NT2/D1 (cell line): ENCODE data around the gene LIMK1.
A peak's percentile ranks its signal among the peaks of the same experiment; 100 is the strongest.

Source experiments
- DNase-seq: peaks from one replicate; pipeline ENCODE4 v3.0.0-alpha.2; 2011; ENCODE audit warnings: low read depth, low spot score
- H3K27me3 ChIP-seq: 2 replicates; pipeline ENCODE4 v1.6.0; 2011; ENCODE audit warnings: mild to moderate bottlenecking; ENCODE audit not compliant: insufficient read length, insufficient read depth
- H3K36me3 ChIP-seq: 2 replicates; pipeline ENCODE4 v1.6.1; 2011; ENCODE audit warnings: mild to moderate bottlenecking, low read length, mixed read lengths; ENCODE audit not compliant: insufficient read depth, insufficient read length
- H3K4me1 ChIP-seq: 2 replicates; pipeline ENCODE4 v1.5.1; 2011; ENCODE audit not compliant: insufficient read depth, insufficient read length
- H3K4me3 ChIP-seq: 2 replicates; pipeline ENCODE4 v1.5.1; 2011; ENCODE audit warnings: low read depth; ENCODE audit not compliant: insufficient read length
- H3K9ac ChIP-seq: 2 replicates; pipeline ENCODE4 v1.6.0; 2011; ENCODE audit warnings: low read depth; ENCODE audit not compliant: insufficient read length
- H3K9me3 ChIP-seq: 2 replicates; pipeline ENCODE4 v1.5.1; 2011; ENCODE audit warnings: mild to moderate bottlenecking, low read length; ENCODE audit not compliant: insufficient read depth
- SUZ12 ChIP-seq: IDR thresholded peaks from 2 replicates; pipeline ENCODE4 v1.6.1; 2011; ENCODE audit not compliant: insufficient read length, insufficient read depth; ENCODE audit errors: extremely low read depth
- YY1 ChIP-seq: IDR thresholded peaks from 2 replicates; pipeline ENCODE4 v1.6.1; 2011; ENCODE audit not compliant: insufficient read length, insufficient read depth
- ZNF274 ChIP-seq: IDR thresholded peaks from 2 replicates; pipeline ENCODE4 v1.6.1; 2011; ENCODE audit warnings: mild to moderate bottlenecking, low read depth, low read length

The LIMK1 gene

DNA sequence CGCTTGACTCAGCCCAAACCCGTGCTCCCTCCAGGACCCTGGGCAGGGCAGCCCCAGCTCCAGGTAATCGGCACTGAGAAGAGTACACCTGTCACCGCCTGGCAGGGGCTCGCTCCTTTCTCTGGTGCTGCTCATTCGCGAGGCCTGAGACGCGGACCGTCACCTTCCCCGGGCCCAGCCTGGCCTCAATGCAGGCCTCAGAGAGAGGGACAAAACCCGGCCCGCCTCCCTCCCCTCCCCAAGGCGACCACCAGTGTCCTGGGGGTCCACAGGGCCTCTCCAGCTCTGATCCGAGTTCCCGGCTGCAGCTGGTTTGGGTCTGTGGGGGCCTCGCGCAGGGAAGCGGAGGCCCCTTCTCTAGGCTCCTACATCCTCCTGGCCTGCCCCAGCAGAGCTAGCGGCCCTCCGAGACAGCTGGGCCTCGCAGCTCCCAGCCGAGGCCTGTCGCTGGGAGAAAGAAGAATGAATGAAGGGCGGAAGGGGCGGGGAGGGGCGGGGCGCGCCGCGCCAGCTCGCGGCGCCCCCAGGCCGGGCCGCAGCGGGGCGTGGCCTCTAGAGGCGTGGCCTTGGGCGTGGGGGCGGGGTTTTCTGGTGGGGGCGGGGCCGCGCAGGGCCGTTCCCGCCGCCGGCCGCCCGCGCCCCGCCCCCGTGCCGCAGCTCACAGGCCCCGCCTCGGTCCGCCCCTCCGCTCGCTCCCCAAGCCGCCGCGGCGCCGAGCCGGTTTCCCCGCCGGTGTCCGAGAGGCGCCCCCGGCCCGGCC lies at the start of gene LIMK1:
Gene LIMK1 (plus strand): TSS at position 688 of the 760 bp plus-strand sequence. CDS start 187 bp downstream, outside the sequence.
- Histone ChIP-seq H3K9me3 (no peaks in the 10 kb centered on the region), H3K4me3 (peak within 1 kb of the TSS; percentile 56), H3K4me1 (peaks cover 11% of the 10 kb centered on the region), H3K27me3 (no peaks in the 10 kb centered on the region), H3K9ac (peak within 1 kb of the TSS; percentile 85), H3K36me3 (peaks cover 17% of the 10 kb centered on the region)
- TF ChIP-seq ZNF274 = no peak
- no peak for TF ChIP-seq SUZ12
- TF ChIP-seq YY1 = no peak
- DNase-seq = peak; percentile 72

DNA sequence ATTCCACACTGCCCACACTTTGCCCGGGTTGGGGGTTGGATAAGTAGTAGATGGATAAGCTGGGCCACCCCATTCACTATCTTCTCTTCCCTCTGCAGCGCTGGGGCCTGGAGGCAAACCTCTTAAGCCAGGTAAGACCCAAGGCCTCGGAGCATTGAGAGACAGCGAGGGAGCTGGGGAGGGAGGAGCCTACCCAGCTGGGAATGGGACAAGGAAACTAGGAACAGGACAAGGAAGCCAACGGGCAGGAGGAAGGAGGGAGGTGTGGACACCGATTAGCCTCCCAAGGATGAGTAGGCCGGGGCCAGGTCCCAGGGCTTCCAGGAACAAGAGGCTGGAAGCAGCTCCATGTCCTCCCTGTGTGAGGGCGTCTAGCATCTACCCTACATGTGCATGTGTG lies 46.0 kb upstream of the LIMK1 start:
- no peaks in the 10 kb centered on the region for H3K36me3 ChIP-seq
- H3K4me3 ChIP-seq = no peak overlapping the region
- no peak for DNase-seq
- peaks cover 17% of the 10 kb centered on the region for H3K4me1 ChIP-seq
- no peaks in the 10 kb centered on the region for H3K27me3 ChIP-seq
- no peaks in the 10 kb centered on the region for H3K9me3 ChIP-seq
- no peak overlapping the region for H3K9ac ChIP-seq
- TF ChIP-seq SUZ12 (no peak), YY1 (no peak), ZNF274 (no peak)

- no peak overlapping the region for H3K9ac ChIP-seq
Measured at GRCh38 chr7:74038194-74038961, 45.2 kb upstream of the LIMK1 start.

GRCh38 chr7:74039337-74039736 lies 44.3 kb upstream of the LIMK1 start:
- no peak for TF ChIP-seq YY1
- no peak for TF ChIP-seq SUZ12
- no peak for TF ChIP-seq ZNF274
- Histone ChIP-seq H3K4me3 (no peak overlapping the region), H3K9me3 (no peaks in the 10 kb centered on the region), H3K27me3 (no peaks in the 10 kb centered on the region), H3K4me1 (peaks cover 11% of the 10 kb centered on the region), H3K36me3 (no peaks in the 10 kb centered on the region), H3K9ac (no peak overlapping the region)
- no peak for DNase-seq

More at GRCh38 chr7:74038194-74038961, 45.2 kb upstream of the LIMK1 start:
- H3K9me3 ChIP-seq = no peaks in the 10 kb centered on the region
- no peak for TF ChIP-seq YY1
- no peak for TF ChIP-seq SUZ12
- TF ChIP-seq ZNF274 = no peak
- no peaks in the 10 kb centered on the region for H3K27me3 ChIP-seq
- H3K4me1 ChIP-seq = peaks cover 14% of the 10 kb centered on the region
- no peak for DNase-seq
- H3K36me3 ChIP-seq = no peaks in the 10 kb centered on the region
- H3K4me3 ChIP-seq = no peak overlapping the region

DNA sequence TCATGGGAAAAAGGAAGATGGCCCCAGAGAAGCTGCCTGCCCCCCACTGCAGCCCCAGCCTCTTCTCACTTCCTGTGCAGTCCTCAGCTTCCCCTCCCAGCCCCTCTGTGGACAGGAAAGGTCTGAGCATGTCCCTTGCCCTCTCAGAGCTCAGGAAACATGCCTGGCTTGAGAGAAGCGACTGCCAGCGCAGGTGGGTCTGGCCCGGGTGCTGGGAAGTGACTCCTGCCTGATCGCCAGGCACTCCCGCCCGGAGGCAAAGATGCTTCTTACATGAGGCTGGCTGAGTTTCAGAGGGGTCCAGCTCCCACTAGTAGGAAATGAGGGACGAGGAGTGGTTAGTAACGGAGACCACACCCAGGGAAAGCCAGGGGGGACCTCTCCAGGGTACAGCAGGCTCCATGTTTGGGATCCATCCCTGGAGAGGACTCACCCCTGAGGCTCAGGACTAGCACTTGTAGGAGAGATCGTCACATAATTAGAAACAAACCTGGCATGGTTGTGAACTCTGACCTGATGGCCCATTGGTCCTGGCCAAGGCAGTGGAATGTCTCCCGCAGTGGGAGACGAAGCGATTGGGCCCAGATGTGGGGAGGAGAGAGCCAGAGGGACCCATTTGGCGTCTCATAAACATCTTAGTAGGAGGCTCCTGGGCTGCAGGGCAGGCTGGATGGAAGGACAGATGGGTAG lies 43.4 kb upstream of the LIMK1 start:
- no peak overlapping the region for H3K4me3 ChIP-seq
- H3K27me3 ChIP-seq = no peaks in the 10 kb centered on the region
- no peak for DNase-seq
- H3K36me3 ChIP-seq = no peaks in the 10 kb centered on the region
- H3K4me1 ChIP-seq = peaks cover 14% of the 10 kb centered on the region
- no peaks in the 10 kb centered on the region for H3K9me3 ChIP-seq
- no peak for TF ChIP-seq YY1
- TF ChIP-seq SUZ12 = no peak
- TF ChIP-seq ZNF274 = no peak
- H3K9ac ChIP-seq = no peak overlapping the region

GRCh38 chr7:74040791-74041520 lies 42.6 kb upstream of the LIMK1 start:
- no peaks in the 10 kb centered on the region for H3K27me3 ChIP-seq
- DNase-seq = no peak
- H3K9me3 ChIP-seq = no peaks in the 10 kb centered on the region
- no peak overlapping the region for H3K9ac ChIP-seq
- H3K4me3 ChIP-seq = no peak overlapping the region
- peaks cover 14% of the 10 kb centered on the region for H3K4me1 ChIP-seq
- TF ChIP-seq ZNF274 = no peak
- no peaks in the 10 kb centered on the region for H3K36me3 ChIP-seq
